Measurements from ENCODE around the gene DZIP1.

DNA sequence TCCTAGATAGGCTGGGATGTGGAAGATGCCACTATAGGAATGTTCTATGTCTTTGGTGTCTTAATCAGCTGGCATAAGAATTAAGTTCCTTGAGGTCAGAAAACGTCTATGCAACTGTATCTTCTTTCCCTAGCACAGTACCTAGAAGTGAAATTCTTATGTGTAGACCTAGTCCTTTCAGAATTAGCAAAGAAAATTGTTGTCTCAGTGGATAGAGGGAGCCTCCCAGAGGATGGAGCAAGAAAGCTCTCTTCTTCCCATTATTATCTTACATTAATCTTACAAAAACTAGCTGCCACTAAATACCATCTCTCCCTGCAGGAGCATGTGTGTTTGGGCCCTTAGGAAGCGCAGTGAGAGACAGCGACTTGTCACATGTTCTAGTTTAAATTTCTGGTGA lies 80.4 kb downstream of the DZIP1 start:
- TF ChIP-seq, protein P1, sequence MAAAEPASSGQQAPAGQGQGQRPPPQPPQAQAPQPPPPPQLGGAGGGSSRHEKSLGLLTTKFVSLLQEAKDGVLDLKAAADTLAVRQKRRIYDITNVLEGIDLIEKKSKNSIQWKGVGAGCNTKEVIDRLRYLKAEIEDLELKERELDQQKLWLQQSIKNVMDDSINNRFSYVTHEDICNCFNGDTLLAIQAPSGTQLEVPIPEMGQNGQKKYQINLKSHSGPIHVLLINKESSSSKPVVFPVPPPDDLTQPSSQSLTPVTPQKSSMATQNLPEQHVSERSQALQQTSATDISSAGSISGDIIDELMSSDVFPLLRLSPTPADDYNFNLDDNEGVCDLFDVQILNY (CRISPR knock-in tag; conservative IDR thresholded peaks at IDR 0.05): no peak
- TF ChIP-seq MAX (IDR thresholded peaks at IDR 0.05): no peak
- TF ChIP-seq SIX4 (CRISPR knock-in tag; IDR thresholded peaks at IDR 0.05): no peak
- TF ChIP-seq DNMT1 (CRISPR knock-in tag; IDR thresholded peaks at IDR 0.05): no peak
- no peak for TF ChIP-seq POLR2A (IDR thresholded peaks at IDR 0.05; ENCODE audit: insufficient read depth in 1 of 2, low read depth in 2 of 2, low read length in 2 of 2)
- TF ChIP-seq CTCF (CRISPR knock-in tag; IDR thresholded peaks at IDR 0.05): no peak
- TF ChIP-seq ZBTB7A (CRISPR knock-in tag; IDR thresholded peaks at IDR 0.05): no peak
- TF ChIP-seq EZH2 (conservative IDR thresholded peaks at IDR 0.05; ENCODE audit: low read depth, low read length): no peak
- no peak for TF ChIP-seq ATF3 (CRISPR knock-in tag; IDR thresholded peaks at IDR 0.05)
- no peak for TF ChIP-seq ZNF432 (CRISPR knock-in tag; IDR thresholded peaks at IDR 0.05; ENCODE audit: borderline replicate concordance)
- TF ChIP-seq CEBPB (IDR thresholded peaks at IDR 0.05; ENCODE audit: borderline replicate concordance, low read depth, low read length): no peak
- no peak for TF ChIP-seq REST (IDR thresholded peaks at IDR 0.05; ENCODE audit: borderline replicate concordance in 1 of 2, low read depth in 1 of 2, low read length in 2 of 2)
- TF ChIP-seq YY1 (IDR thresholded peaks at IDR 0.05; ENCODE audit: insufficient read depth, insufficient replicate concordance, low read depth, low read length): no peak
- TF ChIP-seq SETDB1 (CRISPR knock-in tag; IDR thresholded peaks at IDR 0.05; ENCODE audit: borderline replicate concordance): no peak

Data from HepG2 (cell line).